OCI-LY3 (cell line): Measurements from ENCODE around the gene HERC2.

ENCODE experiments used
- H2AFZ ChIP-seq: fragments of 200-600, 300-600 bp; shearing (Covaris generic); 2 replicates; pipeline ENCODE4 v1.6.0; 2014; ENCODE audit warnings: antibody characterized with exemption, low read depth, low read length
- H3K27ac ChIP-seq: fragments of 200-600, 300-600 bp; sonication (generic); 2 replicates; pipeline ENCODE4 v1.5.1; 2014; ENCODE audit warnings: mild to moderate bottlenecking, low read length, moderate library complexity, mixed read lengths
- H3K27me3 ChIP-seq: fragments of 200-600, 300-600 bp; sonication (generic); 2 replicates; pipeline ENCODE4 v1.6.1; 2014; ENCODE audit warnings: low read depth, low read length, mixed read lengths
- H3K36me3 ChIP-seq: fragments of 200-600, 300-600 bp; sonication (generic); replicated peaks from 2 replicates; pipeline ENCODE3; 2014; ENCODE audit warnings: low read depth, low read length, mixed read lengths
- H3K4me1 ChIP-seq: fragments of 300-600, 200-600 bp; sonication (generic); 2 replicates; pipeline ENCODE4 v1.6.1; 2014; ENCODE audit warnings: low read length, mixed read lengths
- H3K4me2 ChIP-seq: fragments of 200-600, 300-600 bp; sonication (generic); 2 replicates; pipeline ENCODE4 v1.6.1; 2014; ENCODE audit warnings: low read length, mixed read lengths
- H3K4me3 ChIP-seq: fragments of 300-600, 200-600 bp; sonication (generic); 2 replicates; pipeline ENCODE4 v1.5.1; 2014; ENCODE audit warnings: antibody characterized with exemption, mild to moderate bottlenecking, low read length, moderate library complexity
- H3K79me2 ChIP-seq: fragments of 300-600, 200-600 bp; shearing (Covaris generic); 2 replicates; pipeline ENCODE4 v1.6.1; 2014; ENCODE audit warnings: mild to moderate bottlenecking, low read length, mixed read lengths
- H3K9ac ChIP-seq: fragments of 300-600, 200-600 bp; shearing (Covaris generic); 2 replicates; pipeline ENCODE4 v1.6.0; 2014; ENCODE audit warnings: mild to moderate bottlenecking, low read length, moderate library complexity
- H3K9me3 ChIP-seq: fragments of 200-600, 300-600 bp; shearing (Covaris generic); 2 replicates; pipeline ENCODE4 v1.6.1; 2014; ENCODE audit warnings: low read length, mixed read lengths; ENCODE audit not compliant: insufficient read depth
- H4K20me1 ChIP-seq: fragments of 200-600, 300-600 bp; sonication (generic); 2 replicates; pipeline ENCODE4 v1.6.1; 2016; ENCODE audit warnings: low read length, mixed read lengths; ENCODE audit not compliant: insufficient read depth
- EZH2phosphoT487 ChIP-seq: fragments of 200-600 bp; shearing (Covaris generic); IDR thresholded peaks from 2 replicates; pipeline ENCODE4 v1.6.1; 2018; ENCODE audit warnings: antibody characterized with exemption, mixed run types, low read depth
- TF ChIP-seq, protein P1 (sequence below): fragments of 200-600, 300-600 bp; sonication (generic); IDR thresholded peaks from 2 replicates; pipeline ENCODE4 v1.5.1; 2014; ENCODE audit warnings: antibody characterized with exemption, low read length, low read depth

Gene HERC2

DNA sequence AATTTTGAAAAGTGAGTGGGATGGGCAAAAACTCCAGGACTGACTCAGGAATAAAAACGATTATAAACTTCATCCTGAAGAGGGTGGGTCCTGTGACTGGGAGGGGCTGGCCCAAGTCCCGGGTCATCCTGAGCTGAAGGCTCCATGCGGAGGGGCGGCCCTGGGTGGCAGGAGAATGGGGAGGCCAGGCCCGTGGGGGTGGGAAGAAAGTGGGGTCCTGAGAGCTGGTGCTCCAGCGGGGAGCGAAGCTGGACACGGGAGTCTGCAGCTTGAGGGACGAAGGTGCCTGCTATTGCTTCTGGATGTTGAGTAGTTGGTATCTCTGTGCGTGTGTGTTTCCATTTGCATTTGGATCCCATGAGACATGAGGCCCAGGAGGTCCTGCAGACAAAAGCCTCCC is 218.1 kb downstream of the HERC2 start:
- H3K4me1 ChIP-seq: no peaks in the 10 kb centered on the region
- no peak overlapping the region for H3K9ac ChIP-seq
- H3K36me3 ChIP-seq: no peaks in the 10 kb centered on the region
- no peaks in the 10 kb centered on the region for H3K79me2 ChIP-seq
- H3K27ac ChIP-seq: no peak overlapping the region
- TF ChIP-seq EZH2phosphoT487: no peak
- TF ChIP-seq, protein P1, sequence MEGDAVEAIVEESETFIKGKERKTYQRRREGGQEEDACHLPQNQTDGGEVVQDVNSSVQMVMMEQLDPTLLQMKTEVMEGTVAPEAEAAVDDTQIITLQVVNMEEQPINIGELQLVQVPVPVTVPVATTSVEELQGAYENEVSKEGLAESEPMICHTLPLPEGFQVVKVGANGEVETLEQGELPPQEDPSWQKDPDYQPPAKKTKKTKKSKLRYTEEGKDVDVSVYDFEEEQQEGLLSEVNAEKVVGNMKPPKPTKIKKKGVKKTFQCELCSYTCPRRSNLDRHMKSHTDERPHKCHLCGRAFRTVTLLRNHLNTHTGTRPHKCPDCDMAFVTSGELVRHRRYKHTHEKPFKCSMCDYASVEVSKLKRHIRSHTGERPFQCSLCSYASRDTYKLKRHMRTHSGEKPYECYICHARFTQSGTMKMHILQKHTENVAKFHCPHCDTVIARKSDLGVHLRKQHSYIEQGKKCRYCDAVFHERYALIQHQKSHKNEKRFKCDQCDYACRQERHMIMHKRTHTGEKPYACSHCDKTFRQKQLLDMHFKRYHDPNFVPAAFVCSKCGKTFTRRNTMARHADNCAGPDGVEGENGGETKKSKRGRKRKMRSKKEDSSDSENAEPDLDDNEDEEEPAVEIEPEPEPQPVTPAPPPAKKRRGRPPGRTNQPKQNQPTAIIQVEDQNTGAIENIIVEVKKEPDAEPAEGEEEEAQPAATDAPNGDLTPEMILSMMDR: no peak
- H4K20me1 ChIP-seq: no peaks in the 10 kb centered on the region
- no peak overlapping the region for H3K4me3 ChIP-seq
- H2AFZ ChIP-seq: no peak overlapping the region
- H3K27me3 ChIP-seq: no peaks in the 10 kb centered on the region
- no peaks in the 10 kb centered on the region for H3K9me3 ChIP-seq
- no peak overlapping the region for H3K4me2 ChIP-seq

DNA sequence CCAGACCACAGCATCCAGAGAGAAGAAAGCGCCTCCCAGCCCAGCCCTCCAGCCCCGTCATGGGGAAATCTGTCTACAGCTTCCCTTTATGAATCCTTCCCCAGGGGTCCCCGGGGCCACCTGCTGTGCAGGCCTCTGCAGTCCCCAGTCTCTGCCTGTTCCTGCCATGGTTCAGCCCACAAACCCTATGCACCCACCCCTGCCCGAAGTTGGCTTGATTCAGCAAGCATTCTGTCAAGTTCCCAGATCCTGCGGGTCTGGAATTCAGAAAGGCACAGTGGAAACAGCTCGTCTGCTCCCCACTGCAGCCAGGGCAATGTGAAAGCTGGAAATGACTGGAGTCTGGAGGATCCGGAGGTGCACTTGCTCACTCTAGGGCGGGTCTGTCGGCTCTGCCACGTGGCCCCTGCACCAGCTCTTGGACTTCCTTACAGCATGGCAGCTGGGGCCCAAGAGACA is 220.0 kb downstream of the HERC2 start:
- Histone ChIP-seq H3K79me2 (no peaks in the 10 kb centered on the region), H4K20me1 (no peaks in the 10 kb centered on the region), H3K4me1 (no peaks in the 10 kb centered on the region), H3K4me3 (no peak overlapping the region), H3K9ac (no peak overlapping the region), H3K27me3 (no peaks in the 10 kb centered on the region), H3K36me3 (no peaks in the 10 kb centered on the region), H3K9me3 (no peaks in the 10 kb centered on the region), H3K27ac (no peak overlapping the region), H2AFZ (no peak overlapping the region), H3K4me2 (no peak overlapping the region)
- TF ChIP-seq, protein P1: no peak
- TF ChIP-seq EZH2phosphoT487: no peak

DNA sequence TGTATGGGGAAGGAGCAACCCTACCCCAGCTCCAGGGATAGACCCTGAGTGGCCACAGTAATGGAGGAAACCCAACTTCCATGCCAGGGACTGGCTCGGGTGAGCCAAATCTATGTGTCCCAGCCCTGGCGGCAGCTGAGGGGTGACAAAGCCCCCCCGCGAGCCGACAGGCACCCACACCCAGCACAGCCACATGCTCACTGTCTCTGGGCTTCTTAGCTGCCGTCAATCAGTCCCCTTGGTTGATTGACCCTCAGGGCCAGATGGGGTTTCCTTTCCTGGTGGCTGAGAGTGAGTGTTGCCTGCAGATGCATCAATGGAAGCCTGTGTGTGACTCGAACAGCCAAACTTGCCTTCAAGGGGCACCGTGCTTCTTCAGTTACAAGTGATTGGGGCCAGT is 220.8 kb downstream of the HERC2 start:
- H3K4me3 ChIP-seq: no peak overlapping the region
- no peaks in the 10 kb centered on the region for H3K4me1 ChIP-seq
- H2AFZ ChIP-seq: no peak overlapping the region
- H4K20me1 ChIP-seq: no peaks in the 10 kb centered on the region
- no peaks in the 10 kb centered on the region for H3K36me3 ChIP-seq
- H3K27me3 ChIP-seq: no peaks in the 10 kb centered on the region
- TF ChIP-seq, protein P1: no peak
- no peak for TF ChIP-seq EZH2phosphoT487
- H3K27ac ChIP-seq: no peak overlapping the region
- no peak overlapping the region for H3K9ac ChIP-seq
- H3K79me2 ChIP-seq: no peaks in the 10 kb centered on the region
- no peak overlapping the region for H3K4me2 ChIP-seq
- H3K9me3 ChIP-seq: no peaks in the 10 kb centered on the region

DNA sequence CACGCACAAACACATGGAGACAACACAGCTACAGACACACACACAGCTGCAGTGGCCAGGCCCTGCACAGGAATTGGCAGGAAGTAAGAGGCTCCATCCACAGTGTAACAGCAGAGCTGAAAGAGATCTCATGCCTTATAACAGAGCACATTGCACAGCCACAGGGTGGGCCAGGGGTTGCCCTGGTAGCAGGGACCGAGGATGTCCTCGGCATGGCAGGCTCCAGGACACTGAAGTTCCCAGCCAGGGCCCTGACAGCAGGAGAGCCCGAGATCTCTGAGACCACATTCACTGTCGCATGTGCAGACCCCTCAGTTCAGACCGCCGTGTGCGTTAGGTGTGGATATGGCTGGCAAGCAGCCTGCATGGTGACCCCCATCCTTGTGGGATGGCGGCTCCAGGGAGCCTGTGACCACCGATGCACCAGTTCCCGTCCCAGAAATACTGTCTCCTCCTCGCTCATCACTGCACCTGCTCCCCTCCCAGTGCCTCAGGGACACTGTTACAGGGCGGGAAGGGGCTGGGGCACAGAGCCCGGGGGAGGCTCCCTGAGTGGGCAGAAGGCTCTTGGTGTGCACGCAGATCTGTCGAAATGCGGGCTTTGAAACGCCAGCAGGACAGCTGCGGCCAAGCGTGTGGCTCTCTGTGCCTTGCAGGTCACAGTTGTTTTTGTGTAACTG is 221.3 kb downstream of the HERC2 start:
- Histone ChIP-seq H3K9me3 (no peaks in the 10 kb centered on the region), H3K4me1 (no peaks in the 10 kb centered on the region), H2AFZ (no peak overlapping the region), H4K20me1 (no peaks in the 10 kb centered on the region), H3K36me3 (no peaks in the 10 kb centered on the region), H3K9ac (no peak overlapping the region), H3K4me3 (no peak overlapping the region), H3K79me2 (no peaks in the 10 kb centered on the region), H3K27ac (no peak overlapping the region), H3K27me3 (no peaks in the 10 kb centered on the region), H3K4me2 (no peak overlapping the region)
- TF ChIP-seq, protein P1: no peak
- TF ChIP-seq EZH2phosphoT487: no peak
